ENCODE results near the gene TCERG1L.
"Not testable (repeated sequence)": the region's sequence is repeated elsewhere in the genome, so short reads cannot be mapped to it uniquely, and the experiment has no call there.

TCERG1L gene

GRCh38 chr10:131167036-131167860, 144.3 kb downstream of the TCERG1L start:
- Mint-ChIP-seq H3K4me1 (ENCODE audit: low read depth) (no peaks in the 10 kb centered on the region), H3K36me3 (ENCODE audit: low read depth) (no peaks in the 10 kb centered on the region), H3K27ac (no peak overlapping the region)

GRCh38 chr10:131166486-131166885, 145.0 kb downstream of the TCERG1L start:
- Mint-ChIP-seq H3K27ac (no peak overlapping the region), H3K36me3 (ENCODE audit: low read depth) (no peaks in the 10 kb centered on the region), H3K27me3 (ENCODE audit: low read depth) (no peaks in the 10 kb centered on the region), H3K4me1 (ENCODE audit: low read depth) (no peaks in the 10 kb centered on the region), H3K4me3 (no peak overlapping the region), H3K9me3 (no peaks in the 10 kb centered on the region)

More at GRCh38 chr10:131167036-131167860, 144.3 kb downstream of the TCERG1L start:
- Mint-ChIP-seq H3K9me3 (no peaks in the 10 kb centered on the region), H3K4me3 (no peak overlapping the region), H3K27me3 (ENCODE audit: low read depth) (no peaks in the 10 kb centered on the region)

GRCh38 chr10:131165092-131165491, 146.4 kb downstream of the TCERG1L start:
- Mint-ChIP-seq H3K9me3 (no peaks in the 10 kb centered on the region), H3K36me3 (ENCODE audit: low read depth) (no peaks in the 10 kb centered on the region), H3K4me1 (ENCODE audit: low read depth) (no peaks in the 10 kb centered on the region), H3K27ac (no peak overlapping the region), H3K4me3 (no peak overlapping the region), H3K27me3 (ENCODE audit: low read depth) (no peaks in the 10 kb centered on the region)

- Mint-ChIP-seq H3K27ac (no peak overlapping the region), H3K36me3 (ENCODE audit: low read depth) (no peaks in the 10 kb centered on the region), H3K9me3 (no peaks in the 10 kb centered on the region), H3K4me1 (ENCODE audit: low read depth) (no peaks in the 10 kb centered on the region), H3K4me3 (no peak overlapping the region), H3K27me3 (ENCODE audit: low read depth) (no peaks in the 10 kb centered on the region)
Observed at GRCh38 chr10:131162866-131163843, 148.4 kb downstream of the TCERG1L start.

- no peaks in the 10 kb centered on the region for H3K36me3 Mint-ChIP-seq (ENCODE audit: low read depth)
- no peak overlapping the region for H3K4me3 Mint-ChIP-seq
- H3K4me1 Mint-ChIP-seq (ENCODE audit: low read depth) = no peaks in the 10 kb centered on the region
- no peaks in the 10 kb centered on the region for H3K27me3 Mint-ChIP-seq (ENCODE audit: low read depth)
- H3K27ac Mint-ChIP-seq = no peak overlapping the region
- H3K9me3 Mint-ChIP-seq = no peaks in the 10 kb centered on the region
Observed at GRCh38 chr10:131162211-131162610, 149.3 kb downstream of the TCERG1L start.

- H3K9me3 Mint-ChIP-seq = no peaks in the 10 kb centered on the region
- no peak overlapping the region for H3K4me3 Mint-ChIP-seq
- H3K27me3 Mint-ChIP-seq (ENCODE audit: low read depth) = peaks cover 5% of the 10 kb centered on the region
- H3K4me1 Mint-ChIP-seq (ENCODE audit: low read depth) = no peaks in the 10 kb centered on the region
- H3K36me3 Mint-ChIP-seq (ENCODE audit: low read depth) = no peaks in the 10 kb centered on the region
- H3K27ac Mint-ChIP-seq = no peak overlapping the region
Observed at GRCh38 chr10:131161087-131161486, 150.4 kb downstream of the TCERG1L start.

DNA sequence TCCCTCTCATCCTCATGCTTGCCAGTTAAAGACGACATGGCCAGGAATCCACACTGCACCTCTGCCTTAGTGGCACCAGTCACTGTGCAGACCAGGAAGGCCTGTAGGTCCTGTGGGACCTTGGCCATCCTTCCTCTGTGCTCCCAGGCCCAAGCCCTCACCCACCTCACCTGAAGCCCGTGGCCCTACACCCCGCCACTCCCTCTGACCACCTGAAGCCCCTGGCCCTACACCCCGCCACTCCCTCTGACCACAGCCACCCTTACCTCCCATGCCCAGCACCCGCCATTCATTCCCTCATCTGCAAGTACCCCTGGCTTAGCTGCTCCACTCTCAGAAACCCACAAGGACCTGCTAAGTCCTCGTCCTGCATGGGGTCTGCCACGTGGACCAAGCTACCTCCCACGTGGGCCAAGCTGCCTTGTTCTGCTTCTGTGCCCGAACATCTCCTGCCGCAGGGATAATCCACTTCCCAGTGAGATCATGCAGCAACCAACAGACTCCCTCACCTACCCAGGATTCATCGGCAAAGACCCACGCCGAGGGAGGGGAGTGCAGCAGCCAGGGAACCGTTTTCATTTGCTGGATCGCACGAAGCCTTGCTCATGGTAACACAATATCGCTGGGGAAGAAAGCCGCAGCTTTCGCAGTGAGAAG, 151.2 kb downstream of the TCERG1L start:
- no peaks in the 10 kb centered on the region for H3K36me3 Mint-ChIP-seq (ENCODE audit: low read depth)
- H3K4me1 Mint-ChIP-seq (ENCODE audit: low read depth) = no peaks in the 10 kb centered on the region
- H3K9me3 Mint-ChIP-seq = no peaks in the 10 kb centered on the region
- H3K27ac Mint-ChIP-seq = no peak overlapping the region
- H3K27me3 Mint-ChIP-seq (ENCODE audit: low read depth) = peaks cover 5% of the 10 kb centered on the region
- no peak overlapping the region for H3K4me3 Mint-ChIP-seq

DNA sequence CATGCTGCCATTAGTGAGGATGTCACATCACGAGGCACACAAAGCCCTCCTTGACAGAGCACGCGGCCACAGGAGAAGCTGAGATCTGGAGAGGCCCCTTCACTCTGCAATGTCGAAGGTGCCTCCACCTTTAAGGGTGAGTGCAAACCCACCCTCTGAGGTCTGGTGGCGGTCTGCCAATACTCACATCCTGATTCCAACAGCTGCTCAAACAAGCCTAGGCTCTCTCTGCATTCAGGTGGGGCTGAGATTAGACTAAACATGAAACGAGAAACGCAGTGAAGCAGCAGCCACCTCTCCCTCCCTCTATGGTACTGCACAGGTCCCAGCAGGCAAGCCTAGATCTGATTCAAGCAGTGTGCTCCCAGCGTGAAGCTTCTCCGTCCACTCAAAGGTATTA, 151.8 kb downstream of the TCERG1L start:
- Mint-ChIP-seq H3K9me3 (no peaks in the 10 kb centered on the region), H3K27ac (no peak overlapping the region), H3K36me3 (ENCODE audit: low read depth) (no peaks in the 10 kb centered on the region), H3K4me1 (ENCODE audit: low read depth) (no peaks in the 10 kb centered on the region), H3K27me3 (ENCODE audit: low read depth) (peaks cover 5% of the 10 kb centered on the region), H3K4me3 (no peak overlapping the region)

DNA sequence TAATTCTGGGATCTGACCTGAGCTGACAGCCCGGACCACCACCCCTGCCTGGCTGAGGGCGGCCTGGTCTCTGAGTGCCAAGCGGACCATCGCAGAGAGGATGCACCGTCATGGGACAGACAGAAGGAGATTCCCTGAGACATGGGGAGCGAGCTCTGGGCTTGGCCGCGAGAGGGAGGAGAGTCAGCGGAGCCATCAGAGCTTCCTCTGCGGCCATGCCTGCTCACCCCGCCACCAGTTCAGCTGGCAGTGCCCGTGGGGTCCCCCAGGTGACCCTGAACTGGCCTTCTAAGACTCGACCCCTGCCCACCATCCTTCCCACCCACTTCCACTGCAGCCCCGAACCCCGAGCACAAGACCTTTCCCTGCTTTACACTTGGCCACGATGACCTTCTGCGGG, 152.8 kb downstream of the TCERG1L start:
- Mint-ChIP-seq H3K27me3 (ENCODE audit: low read depth) (peaks cover 5% of the 10 kb centered on the region), H3K9me3 (no peaks in the 10 kb centered on the region), H3K36me3 (ENCODE audit: low read depth) (no peaks in the 10 kb centered on the region), H3K4me1 (ENCODE audit: low read depth) (no peaks in the 10 kb centered on the region), H3K27ac (no peak overlapping the region), H3K4me3 (no peak overlapping the region)

DNA sequence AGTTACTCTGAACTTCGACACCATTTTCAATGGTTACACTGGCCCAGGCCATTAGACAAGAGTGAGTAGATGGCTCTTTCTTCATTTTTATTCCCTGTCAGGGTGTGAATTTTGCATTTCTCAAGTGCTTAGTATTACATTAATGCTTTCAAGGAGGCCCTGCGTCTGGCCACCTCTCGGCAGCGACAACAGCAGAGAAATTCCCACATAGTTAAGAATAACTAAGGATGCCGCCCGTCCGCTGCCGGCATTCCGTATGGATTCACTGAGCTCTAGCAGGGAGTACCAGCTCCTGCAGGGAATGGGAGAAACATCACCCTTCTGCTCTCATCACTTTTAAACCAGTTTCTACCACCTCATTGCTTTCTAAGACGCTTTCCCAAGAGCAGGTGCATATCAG, 153.6 kb downstream of the TCERG1L start:
- H3K27me3 Mint-ChIP-seq (ENCODE audit: low read depth) = peaks cover 5% of the 10 kb centered on the region
- no peak overlapping the region for H3K27ac Mint-ChIP-seq
- H3K4me1 Mint-ChIP-seq (ENCODE audit: low read depth) = no peaks in the 10 kb centered on the region
- H3K4me3 Mint-ChIP-seq = no peak overlapping the region
- no peaks in the 10 kb centered on the region for H3K36me3 Mint-ChIP-seq (ENCODE audit: low read depth)
- H3K9me3 Mint-ChIP-seq = peaks cover 1% of the 10 kb centered on the region

DNA sequence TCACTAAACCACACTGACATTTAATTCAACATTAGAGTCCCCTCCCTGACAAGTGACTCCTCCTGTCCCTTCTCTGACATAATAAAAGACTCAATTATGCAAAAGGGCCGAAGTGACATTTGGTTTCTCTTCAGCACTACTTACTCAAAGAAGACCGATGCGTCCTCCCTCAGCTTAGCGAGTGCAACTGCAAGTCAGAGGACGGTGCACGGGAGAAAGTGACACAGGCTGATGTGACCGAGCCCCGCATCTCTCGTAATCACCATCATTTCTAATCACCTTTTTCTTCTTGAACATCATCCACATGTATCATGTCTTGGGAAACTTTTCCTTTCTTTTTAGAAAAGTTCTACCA, 155.7 kb downstream of the TCERG1L start:
- H3K27me3 Mint-ChIP-seq (ENCODE audit: low read depth) = peaks cover 5% of the 10 kb centered on the region
- H3K36me3 Mint-ChIP-seq (ENCODE audit: low read depth) = no peaks in the 10 kb centered on the region
- H3K4me3 Mint-ChIP-seq = no peak overlapping the region
- H3K9me3 Mint-ChIP-seq = peaks cover 14% of the 10 kb centered on the region
- no peak overlapping the region for H3K27ac Mint-ChIP-seq
- H3K4me1 Mint-ChIP-seq (ENCODE audit: low read depth) = no peaks in the 10 kb centered on the region

- Mint-ChIP-seq H3K9me3 (peaks cover 16% of the 10 kb centered on the region), H3K4me1 (ENCODE audit: low read depth) (no peaks in the 10 kb centered on the region), H3K27me3 (ENCODE audit: low read depth) (peaks cover 5% of the 10 kb centered on the region), H3K36me3 (ENCODE audit: low read depth) (no peaks in the 10 kb centered on the region), H3K27ac (no peak overlapping the region), H3K4me3 (no peak overlapping the region)
Observed at GRCh38 chr10:131155218-131155875, 156.2 kb downstream of the TCERG1L start.

DNA sequence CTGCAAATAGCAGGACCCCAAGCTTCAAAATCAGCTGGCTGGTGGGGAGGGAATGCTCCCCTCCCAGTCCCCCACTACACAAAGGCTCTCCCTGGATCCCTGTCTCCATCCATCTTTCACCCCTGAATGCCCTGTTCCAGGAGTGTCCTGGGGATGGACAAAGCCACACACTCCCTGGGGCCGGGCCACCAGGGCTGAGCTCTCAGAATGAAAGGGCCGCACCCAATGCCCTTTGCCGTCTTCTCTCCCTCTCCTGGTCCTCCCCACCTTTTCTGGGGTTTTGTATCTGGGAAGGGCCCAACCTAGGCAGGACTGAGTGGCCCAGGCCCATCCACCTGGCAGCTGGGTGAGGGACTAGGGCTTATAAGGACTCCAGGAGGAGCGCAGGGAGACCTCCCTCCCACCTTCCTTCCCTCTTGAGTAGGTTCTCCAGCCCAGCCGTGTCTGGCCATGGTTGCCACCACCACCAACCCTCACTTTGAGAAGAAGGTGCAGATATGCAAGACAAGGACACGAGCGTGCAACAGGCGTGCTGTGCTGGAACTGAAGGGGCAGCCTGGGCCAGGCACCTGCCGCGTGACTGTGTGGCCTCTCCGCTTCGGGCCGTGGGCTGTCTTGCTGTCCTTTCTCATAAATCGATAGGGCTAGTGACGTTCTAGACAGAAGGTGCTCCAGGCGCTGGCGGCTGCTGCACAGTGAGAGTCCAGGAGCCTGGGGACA, 157.1 kb downstream of the TCERG1L start:
- Mint-ChIP-seq H3K9me3 (peaks cover 16% of the 10 kb centered on the region), H3K27me3 (ENCODE audit: low read depth) (peaks cover 5% of the 10 kb centered on the region), H3K4me3 (no peak overlapping the region), H3K4me1 (ENCODE audit: low read depth) (no peaks in the 10 kb centered on the region), H3K36me3 (ENCODE audit: low read depth) (no peaks in the 10 kb centered on the region), H3K27ac (no peak overlapping the region)

GRCh38 chr10:131152456-131152855, 159.1 kb downstream of the TCERG1L start:
- H3K9me3 Mint-ChIP-seq = peaks cover 16% of the 10 kb centered on the region
- not testable (repeated sequence) for H3K4me1 Mint-ChIP-seq (ENCODE audit: low read depth); H3K27ac Mint-ChIP-seq; H3K27me3 Mint-ChIP-seq (ENCODE audit: low read depth); H3K4me3 Mint-ChIP-seq; H3K36me3 Mint-ChIP-seq (ENCODE audit: low read depth)
